HG03439 (cell line): ENCODE results near the gene RASSF4.

Experiments
- ATAC-seq: cut with Tn5 transposase; IDR thresholded peaks from one replicate; pipeline ENCODE4 v1.9.1; 2021; ENCODE audit warnings: mild to moderate bottlenecking, moderate library complexity; ENCODE audit not compliant: unreplicated experiment

RASSF4 gene

DNA sequence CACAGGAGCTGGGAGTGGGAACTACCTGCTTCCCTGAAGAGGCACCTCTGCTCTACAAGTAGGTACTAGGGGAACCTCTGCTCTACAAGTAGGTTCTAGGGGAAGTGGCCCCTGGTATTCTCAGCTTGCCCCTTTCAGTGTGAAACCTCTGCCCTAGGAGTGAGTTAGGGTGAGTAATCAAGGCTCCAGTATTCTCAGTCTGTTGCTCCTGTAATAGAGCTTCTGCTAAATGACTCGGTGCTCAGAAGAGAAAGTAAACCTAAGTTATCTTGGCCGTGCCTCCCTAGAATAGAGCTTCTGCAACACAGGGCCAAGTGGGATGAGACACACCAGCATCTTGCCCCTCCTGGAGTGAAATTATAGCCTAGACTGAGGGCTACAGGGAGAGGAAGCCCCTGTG lies 13.4 kb upstream of the RASSF4 start:
- no peak for ATAC-seq

DNA sequence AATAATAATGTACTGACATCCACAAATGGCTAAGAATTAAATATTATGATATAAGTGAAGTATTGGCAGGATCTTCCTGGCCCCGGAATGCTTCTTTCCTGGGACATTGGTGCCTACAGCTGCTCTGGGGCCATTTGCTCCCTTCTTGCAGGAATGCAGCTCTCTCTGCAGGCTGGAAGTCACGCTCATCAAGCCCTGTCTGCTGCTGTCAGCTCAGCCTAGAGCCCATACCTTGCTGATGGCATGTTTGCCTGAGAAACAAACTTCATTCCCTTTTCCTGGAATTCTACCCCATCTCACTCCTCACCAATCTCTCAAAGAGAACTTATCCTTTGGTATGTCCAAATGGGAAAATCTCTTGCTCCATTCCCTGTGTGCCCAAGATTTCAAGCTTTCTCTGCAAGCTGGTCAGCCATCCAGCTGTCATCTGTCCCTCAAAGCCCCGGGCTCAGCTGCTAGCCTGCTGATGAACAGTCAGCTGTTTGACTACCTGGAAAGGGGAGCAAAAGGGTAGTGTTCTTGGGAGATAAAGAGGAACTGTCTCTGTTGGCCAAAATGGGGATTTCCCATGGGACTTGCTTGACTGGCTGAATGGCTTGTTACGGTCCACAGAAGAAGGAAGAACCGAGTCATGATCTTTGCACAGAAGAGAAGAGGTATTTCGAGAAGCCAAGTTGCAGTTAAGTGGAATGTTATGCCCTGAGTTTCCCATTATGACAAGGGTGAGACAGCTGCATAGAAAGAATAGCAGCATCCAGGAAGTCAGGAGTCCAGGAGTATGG lies 12.0 kb upstream of the RASSF4 start:
- ATAC-seq: no peak

DNA sequence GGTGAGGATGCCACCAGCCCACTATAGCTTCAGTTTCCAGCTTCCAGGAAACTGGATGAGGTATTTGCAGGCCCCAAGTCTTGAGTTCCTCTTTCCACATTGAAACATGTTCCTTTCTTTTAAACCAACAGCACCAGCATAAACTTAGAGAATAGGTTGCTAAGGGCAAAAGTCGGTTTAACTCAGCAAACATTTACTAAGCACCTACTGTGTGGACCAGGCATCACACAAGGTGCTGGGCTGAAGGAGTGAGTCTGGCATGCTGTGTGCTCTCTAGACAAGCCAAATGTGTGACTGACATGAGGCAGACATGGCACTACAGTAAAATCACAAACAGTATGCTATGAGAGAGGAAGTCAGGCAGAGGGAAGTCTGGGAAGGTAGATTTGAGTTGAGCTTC lies 11.0 kb upstream of the RASSF4 start:
- no peak for ATAC-seq

DNA sequence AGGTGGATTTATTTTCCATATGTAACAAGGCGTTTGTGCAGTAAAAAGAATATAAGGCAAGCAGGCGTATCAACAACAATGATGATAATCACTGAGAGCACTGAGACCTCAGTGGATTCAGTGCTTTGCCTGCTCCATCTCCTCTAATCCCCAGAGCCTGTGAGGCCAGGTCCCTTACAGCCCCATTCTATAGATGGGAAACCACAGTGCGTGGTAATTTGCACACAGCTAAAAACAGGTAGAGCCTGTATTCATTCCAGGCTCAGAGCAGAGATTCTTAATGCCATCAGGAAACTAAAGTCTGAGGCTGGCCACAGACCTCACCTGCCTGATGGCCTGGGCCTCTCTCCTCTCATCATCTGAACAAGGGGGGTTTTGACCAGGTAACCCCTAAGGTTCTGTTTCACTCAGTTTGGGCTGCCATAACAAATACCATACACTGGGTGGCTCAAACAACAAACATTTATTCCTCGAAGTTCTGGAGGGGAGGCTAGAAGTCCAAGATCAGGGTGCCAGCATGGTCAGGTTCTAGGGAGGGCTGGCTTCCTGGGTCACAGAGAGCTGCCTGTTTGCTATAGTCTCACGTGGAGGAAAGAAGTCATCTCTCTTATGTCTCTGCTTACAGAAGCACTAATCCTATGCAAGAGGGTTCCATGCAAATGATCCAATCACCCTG lies 10.3 kb upstream of the RASSF4 start:
- no peak for ATAC-seq

DNA sequence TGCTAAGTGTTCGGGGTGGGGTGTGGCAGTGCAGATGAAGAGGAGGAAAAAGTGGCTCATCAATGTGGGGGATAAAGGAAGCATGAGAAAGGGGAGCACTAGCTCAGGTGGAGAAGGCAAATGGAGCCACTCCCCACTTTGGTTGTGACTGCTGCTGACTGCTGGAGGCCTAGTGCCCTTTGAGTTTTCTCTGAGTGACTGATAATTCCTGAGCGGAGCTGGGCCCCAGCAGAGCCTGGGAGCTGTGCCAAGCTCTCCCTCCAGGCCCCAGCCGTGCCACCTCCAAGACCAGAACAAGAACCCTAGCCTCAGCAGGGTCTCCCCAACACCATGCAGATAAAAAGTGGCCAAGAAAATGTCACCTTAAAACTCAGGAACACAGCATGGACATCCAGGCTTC lies 9.7 kb upstream of the RASSF4 start:
- no peak for ATAC-seq

DNA sequence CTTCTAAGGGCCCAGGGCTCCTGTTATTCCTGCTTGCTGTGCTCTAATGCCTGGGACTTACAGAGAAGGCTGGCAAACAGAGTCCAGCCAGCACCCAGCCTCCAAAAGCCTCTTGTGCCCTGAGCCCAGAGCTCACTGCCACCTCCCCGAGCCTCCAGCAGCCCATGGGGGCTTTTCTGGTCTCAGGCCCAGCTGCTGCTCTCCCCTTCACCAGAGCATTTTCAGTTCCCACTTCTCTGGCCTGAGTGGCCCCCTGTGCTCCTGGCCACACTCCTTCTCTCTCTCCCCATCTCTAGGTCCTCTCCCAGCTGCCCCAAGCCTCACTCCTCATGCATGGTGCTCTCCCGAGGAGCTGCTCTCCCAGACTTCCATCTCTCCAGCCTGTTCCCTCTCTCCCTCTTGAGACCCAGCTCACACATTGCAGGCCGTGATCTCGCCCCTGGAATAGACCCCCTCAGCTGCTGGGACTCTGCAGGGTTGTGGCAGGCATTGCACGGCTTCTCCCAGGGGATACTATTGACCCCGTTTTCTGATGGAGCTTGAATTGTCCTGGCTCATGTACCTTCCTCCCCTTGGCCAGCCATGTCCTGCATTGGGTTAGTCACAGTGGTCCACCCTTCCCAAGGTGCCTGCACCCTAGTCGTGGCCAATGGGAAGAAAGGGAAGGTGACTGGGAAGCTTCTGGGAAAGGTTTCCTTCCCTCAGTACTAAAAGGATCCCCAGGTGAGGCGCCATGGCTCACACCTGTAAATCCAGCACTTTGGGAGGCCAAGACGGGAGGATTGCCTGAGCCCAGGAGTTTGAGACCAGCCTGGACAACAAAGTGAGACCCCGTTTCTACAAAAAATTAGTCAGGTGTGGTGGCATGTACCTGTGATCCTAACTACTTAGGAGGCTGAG lies 9.0 kb upstream of the RASSF4 start:
- ATAC-seq: no peak

DNA sequence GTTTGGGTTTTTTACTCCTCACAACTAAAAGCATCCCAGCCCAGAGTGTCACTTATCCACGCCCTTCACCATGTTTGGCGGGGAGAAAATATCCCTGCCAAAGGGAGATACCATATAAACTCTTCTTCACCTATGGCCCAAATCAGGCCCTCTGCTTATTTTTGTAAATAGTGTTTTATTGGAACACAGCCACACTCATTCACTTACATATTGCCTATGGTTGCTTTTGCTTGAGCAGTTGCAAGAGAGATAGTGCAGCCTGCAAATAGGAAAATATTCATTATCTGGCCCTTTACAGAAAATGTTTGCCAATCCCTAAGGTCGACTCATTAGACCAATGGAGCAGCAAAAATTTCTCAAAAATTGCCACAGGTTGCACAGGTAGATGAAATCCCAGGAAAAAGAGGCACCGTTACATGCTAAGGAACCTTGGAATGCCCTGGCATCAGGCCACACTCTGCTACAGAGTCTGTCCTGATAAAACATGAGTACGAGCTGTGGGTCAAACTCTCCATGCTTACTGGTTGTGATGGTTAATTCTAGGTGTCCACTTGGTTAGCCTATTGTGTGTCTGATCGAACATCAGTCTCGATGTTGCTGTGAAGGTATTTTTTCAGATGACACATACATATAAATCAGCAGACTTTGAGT lies 7.9 kb upstream of the RASSF4 start:
- ATAC-seq: no peak

DNA sequence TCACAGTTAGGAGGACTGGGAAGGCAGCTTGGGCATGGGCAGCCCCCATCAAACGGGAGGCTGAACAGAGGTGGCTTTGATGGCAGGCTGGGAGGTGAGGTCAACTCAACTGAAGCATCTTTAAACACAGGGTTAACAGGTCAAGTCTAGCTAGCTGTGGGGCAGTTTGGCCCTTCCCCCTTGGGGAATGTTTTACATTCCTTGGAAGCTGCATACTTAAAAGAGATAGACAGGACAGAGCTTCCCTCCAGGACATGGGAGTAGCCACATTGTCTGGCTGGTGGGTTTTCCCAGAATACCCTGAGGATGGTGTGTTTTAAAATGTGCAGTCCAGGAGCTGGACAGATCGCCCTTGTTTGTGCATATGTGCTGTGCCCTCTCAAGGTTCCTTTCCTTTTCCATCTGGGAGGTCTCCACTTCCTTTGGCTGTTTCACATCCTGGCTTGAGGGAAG lies 6.8 kb upstream of the RASSF4 start:
- no peak for ATAC-seq

DNA sequence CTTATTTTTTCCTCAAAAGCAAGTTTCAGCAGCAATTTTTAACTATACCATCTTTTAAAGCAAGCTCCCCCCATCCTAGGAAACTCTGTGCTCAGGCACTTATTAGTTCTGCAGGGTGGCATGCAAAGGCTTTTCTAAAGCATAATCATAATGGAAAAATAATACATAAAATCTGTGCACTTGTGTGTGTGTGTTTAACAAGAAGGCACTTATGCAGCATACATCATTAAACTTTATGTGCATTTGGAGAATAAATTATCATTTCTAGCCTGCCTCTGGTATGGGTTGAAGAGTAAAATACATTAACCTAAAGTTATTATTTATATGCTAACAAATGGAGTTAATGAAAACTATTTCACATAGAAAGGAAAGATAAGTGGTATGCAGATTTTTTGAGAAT lies 5.6 kb upstream of the RASSF4 start:
- ATAC-seq: no peak

DNA sequence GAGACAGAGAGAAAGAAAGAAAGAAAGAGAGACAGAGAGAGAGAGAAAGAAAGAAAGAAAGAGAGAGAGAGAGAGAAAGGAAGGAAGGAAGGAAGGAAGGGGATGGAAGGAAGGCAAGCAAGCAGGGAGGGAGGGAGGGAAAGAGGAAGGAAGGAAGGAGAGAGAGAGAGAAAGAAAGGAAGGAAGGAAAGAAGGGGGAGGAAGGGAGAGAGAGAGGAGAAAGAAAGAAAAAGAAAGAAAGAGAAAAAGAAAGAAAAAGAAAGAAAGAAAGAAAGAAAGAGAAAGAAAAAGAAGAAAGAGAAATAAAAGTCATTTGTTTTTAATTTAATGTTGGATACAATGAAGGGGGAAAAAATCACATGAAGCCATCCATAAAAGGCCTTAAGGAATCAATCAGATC lies 4.6 kb upstream of the RASSF4 start:
- ATAC-seq: no peak

DNA sequence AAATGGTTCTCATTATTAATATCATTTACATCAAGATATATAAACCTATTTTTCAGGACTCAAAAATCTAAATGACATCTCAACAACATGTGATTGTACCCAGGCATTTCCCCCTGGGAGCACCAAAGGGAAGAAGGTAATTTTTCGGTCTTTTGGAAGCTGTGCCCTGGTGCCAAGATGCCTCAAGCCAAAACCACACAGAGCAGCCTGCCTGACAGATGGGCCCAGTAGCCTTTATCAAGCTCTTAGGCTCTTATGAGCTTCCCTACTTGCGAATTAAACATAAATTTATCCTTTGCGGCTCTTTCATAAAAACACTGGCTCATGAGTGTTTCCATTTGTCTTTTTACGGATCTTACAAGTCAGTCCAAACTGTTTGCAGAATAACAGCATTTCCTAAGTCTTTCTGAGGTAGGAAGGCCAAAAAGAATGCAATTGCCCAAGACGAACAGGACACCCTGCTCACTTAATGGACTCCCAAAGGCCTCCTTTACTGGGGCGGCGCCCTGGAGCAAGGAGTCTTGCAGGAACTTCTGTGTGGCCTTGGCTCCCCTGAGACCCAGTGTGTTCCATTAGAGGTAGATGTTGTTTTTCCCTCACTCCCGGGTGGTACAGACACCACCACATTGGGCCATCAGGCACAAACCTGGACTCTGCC lies 4.1 kb upstream of the RASSF4 start:
- no peak for ATAC-seq

DNA sequence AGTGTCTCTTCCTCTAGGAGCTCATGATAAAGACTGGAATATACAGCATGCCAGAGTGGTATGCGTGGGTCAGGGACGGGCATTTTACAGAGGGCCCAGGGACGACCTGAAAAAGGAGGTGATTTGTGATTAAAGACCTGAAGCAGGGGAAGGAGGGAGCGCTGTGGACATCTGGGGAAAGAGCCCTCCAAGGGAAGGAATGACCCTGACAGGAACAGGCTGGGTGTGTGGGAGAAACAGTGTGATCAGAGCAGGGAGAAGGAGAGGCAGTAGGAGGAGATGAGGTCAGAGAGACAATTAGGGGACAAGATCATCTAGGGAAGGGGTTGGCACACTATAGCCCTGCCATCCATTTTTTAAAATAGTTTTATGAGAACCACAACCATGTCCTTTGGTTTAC lies 3.4 kb upstream of the RASSF4 start:
- ATAC-seq: no peak

DNA sequence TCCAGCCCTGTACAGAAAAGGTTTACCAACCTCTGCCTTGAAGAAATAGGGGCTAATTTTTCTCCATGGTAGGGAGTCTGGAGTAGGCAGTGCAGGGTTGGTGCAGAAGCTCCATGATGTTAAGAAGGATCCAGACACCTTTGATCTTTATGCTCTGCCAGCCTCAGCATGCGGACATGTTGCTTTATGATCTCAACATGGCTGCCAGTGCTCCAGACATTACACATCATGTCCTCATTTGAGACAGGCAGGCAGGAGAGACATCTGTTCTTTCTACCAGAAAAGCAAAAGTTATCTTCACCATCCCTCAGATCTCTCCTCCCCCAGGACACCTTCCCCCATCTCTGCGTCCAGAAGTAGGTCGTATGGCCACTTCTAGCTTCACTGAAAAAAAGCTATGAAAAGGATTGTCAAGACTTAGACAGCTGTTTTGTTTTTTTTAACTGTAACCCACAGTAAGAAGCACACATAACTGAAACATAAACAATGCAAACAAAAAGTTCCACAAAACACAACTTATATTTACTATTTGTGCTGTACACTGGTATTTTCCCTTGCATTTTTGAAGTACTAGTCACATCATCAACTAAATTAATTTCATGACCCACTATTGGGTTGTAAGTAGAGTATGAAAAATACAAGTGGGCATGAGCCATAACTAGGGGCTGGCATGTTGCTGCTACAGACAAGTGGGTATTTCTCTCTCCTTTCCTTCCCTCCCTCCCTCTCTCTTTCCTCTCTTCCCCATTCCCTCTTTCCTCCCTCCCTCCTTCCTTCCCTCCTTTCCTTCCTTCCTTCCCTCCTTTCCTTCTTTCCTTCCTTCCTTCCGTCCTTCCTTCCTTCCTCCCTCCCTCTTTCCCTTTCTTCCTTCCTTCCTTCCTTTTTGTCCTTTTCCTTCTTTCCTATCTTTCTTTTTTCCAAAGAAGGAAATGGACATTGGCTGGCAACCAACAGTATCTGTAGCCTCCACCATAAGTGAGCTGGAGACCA lies 2.6 kb upstream of the RASSF4 start:
- no peak for ATAC-seq

DNA sequence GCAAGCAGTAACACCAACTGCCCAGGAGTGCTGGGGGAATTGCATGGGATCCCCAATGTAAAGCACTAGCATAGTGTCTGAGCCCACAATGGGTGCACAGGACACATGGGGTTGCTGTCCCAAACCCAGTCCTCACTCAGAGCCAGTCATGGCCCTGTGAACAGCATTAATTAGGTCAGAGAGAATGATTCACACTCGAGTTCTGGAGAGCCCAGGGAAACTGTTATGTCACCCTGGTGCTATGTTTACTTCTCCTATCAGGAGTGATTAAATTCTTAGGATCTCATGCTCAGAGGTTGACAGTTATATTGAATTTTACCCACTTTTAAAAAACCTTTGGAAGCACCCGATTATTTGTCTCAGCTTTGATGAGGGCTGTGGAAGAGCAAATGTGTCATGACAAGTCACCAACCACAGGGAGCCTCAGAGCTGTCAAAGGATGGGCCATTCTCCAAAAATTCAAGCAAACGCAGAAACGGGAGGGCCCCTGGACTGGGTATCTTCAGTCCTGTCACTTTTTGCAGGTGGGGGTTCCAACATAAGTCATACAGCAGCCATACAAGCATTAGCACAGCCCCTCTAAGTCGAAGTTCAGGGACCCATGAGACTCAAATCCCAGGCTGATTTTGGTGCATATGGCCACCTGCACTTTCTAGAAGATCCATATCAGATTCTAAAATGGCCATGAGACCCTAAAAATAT lies 1.3 kb upstream of the RASSF4 start:
- no peak for ATAC-seq

DNA sequence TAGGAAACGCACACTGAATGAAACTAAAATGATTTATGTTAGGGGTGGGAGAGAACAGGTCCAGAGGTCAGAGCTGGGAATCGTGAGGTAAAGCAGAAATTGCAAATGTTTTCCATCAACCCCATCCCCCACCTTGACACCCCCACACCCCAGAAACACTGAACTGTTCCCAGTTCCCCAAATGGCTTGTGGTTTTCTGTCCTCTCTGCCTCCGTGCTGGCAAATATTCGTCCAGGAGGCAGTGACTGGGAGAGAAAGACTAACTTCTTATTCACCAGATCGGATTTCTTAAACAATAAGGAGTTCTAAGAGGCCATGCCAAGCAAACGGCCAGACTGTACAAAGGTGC lies 730 bp upstream of the RASSF4 start:
- no peak for ATAC-seq

DNA sequence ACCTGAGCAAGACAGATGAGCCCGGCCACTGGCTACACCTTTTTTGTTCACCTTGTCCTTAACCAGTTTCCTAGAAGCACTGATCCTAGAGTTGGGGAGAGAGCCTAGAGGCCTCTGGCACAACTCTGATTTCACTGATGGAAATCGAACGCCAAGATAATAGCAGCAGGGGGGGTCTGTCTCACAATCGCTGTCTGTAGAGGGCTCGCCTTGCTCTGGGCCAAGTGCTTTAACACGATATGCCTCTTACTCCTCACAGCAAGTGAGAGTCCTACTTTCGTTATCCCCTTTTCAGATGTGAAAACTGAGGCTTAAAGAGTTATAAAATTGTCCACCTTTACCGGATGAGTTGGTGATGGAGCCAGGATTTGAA lies 472 bp downstream of the RASSF4 start:
- no peak for ATAC-seq

DNA sequence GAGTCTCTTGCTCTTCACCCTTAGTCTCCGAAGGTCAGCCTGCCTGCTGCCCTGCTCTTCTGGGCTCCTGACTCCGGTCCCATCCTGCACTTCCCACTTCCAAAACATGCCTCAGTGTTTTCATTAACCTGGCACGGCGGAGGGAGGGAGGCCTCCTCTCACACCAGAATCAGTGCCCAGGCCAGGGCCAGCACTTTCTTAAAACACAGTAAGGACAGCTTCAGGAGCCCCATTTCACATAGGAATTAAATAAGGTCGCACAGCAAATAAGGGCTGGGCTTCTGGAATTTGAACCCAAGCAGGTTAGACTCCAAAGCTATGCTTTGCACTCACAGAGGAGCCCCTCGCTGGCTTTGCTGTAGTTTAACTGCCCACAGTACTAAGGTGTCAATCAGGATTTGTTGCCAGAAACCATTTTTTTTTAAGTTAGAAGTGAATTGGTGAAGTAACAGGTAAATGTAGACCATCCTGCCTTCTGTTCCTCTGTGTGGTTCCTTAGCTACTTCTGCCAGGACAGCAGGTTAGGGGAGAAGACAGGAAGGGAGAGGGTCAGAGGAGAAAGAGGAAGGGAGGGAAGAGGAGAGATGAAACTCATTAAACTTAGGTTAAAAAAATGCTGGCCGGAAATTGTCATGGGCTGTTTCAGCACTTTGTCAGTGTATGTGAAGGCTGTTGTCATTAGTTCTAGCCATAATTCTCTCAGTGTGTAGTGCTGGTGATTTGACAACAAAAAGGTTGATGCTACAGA lies 1.1 kb downstream of the RASSF4 start:
- no peak for ATAC-seq

DNA sequence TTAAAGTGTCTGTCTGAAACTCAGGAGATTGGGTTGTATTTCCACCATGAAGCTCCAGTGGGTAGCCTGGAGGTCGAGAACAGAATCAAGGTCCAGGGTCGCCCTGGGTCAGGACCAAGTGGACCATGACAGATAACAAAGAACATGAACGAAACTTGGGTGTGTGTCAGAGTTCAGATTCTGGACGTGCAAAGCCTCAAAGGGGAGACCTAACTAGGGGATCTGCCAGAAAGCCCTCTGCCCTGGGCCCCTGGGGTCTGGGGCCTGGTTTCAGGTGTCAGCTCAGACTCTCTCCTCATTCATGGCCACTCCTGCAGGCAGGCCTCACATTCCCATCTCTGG lies 1.6 kb downstream of the RASSF4 start:
- no peak for ATAC-seq
